ENCODE measurements around the gene ALDH2.

DNA sequence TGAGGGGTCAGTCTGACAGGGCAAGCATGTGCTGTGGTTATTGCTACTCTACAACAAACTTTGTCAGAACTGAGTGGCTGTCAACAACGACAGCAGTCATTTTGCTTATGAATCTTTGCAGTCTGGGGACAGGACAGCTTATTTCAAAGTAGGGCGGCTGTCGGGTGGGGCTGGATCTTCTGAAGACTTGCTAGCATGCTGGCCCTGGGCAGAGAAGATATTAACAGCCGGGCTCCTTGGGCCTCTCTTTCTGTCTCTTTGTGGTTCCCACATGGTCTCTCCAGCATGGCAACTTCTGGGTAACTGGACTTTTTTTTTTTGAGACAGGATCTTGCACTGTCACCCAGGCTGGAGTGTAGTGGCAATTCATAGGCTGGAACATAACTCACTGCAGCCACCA is 33.9 kb upstream of the ALDH2 start:
- TF ChIP-seq, protein P1, sequence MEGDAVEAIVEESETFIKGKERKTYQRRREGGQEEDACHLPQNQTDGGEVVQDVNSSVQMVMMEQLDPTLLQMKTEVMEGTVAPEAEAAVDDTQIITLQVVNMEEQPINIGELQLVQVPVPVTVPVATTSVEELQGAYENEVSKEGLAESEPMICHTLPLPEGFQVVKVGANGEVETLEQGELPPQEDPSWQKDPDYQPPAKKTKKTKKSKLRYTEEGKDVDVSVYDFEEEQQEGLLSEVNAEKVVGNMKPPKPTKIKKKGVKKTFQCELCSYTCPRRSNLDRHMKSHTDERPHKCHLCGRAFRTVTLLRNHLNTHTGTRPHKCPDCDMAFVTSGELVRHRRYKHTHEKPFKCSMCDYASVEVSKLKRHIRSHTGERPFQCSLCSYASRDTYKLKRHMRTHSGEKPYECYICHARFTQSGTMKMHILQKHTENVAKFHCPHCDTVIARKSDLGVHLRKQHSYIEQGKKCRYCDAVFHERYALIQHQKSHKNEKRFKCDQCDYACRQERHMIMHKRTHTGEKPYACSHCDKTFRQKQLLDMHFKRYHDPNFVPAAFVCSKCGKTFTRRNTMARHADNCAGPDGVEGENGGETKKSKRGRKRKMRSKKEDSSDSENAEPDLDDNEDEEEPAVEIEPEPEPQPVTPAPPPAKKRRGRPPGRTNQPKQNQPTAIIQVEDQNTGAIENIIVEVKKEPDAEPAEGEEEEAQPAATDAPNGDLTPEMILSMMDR (IDR thresholded peaks at IDR 0.05) = no peak
- no peak for TF ChIP-seq POLR2A (IDR thresholded peaks at IDR 0.05)
